Caco-2 (cell line): Measurements from ENCODE around the gene RHOXF2B. TPM values are rescaled to one million over a fixed set of nuclear protein-coding genes. Genes with fewer than 3 reads are reported as not detected.
"Not testable (repeated sequence)": the region's sequence is repeated elsewhere in the genome, so short reads cannot be mapped to it uniquely, and the experiment has no call there.

Experiments
- BruUV-seq: library from RNA; stranded (reverse); fragments of 400-500 nt; replicated peaks from 2 replicates; lab custom pipeline; 2021; lab: Mats Ljungman, UMichigan
- CTCF ChIA-PET: fragments of 300-600 bp; sonication (Branson Sonifier 250); formaldehyde crosslinking; loops from one replicate; lab custom pipeline; 2022; ENCODE audit warnings: antibody characterized with exemption; lab: Charles Lee
- POLR2A ChIA-PET: fragments of 300-600 bp; sonication (Branson Sonifier 250); formaldehyde crosslinking; loops from one replicate; lab custom pipeline; 2022; ENCODE audit warnings: antibody characterized with exemption; lab: Charles Lee
- DNase-seq, 2 experiments: peaks; one replicate each; pipeline versions ENCODE4 v3.0.0 to v3.0.0-alpha.2; 2020 to 2022
- H3K27me3 ChIP-seq: replicated peaks from 2 replicates; pipeline ENCODE4 v1.6.0; 2011; ENCODE audit warnings: low read length; ENCODE audit not compliant: control insufficient read depth, insufficient read depth
- H3K36me3 ChIP-seq: 2 replicates; pipeline ENCODE4 v1.5.1; 2011; ENCODE audit warnings: low read length; ENCODE audit not compliant: control insufficient read depth, insufficient read depth
- H3K4me1 ChIP-seq: fragments of 250-450 bp; sonication (Bioruptor Pico); 2 replicates; pipeline ENCODE4 v1.5.1; 2020; ENCODE audit warnings: mild to moderate bottlenecking
- H3K4me3 ChIP-seq: 2 replicates; pipeline ENCODE4 v1.5.1; 2011; ENCODE audit warnings: low read depth, mild to moderate bottlenecking, control low read depth, low read length
- H3K9me3 ChIP-seq: fragments of 250-450 bp; sonication (Bioruptor Pico); 2 replicates; pipeline ENCODE4 v1.5.1; 2020; ENCODE audit warnings: mild to moderate bottlenecking, moderate library complexity
- H3K27ac Mint-ChIP-seq: one replicate; pipeline ENCODE4 v1.8.0; 2022; ENCODE audit warnings: mixed read lengths; ENCODE audit not compliant: unreplicated experiment
- H3K27me3 Mint-ChIP-seq: one replicate; pipeline ENCODE4 v1.8.0; 2022; ENCODE audit warnings: mixed read lengths; ENCODE audit not compliant: insufficient read depth, unreplicated experiment
- H3K36me3 Mint-ChIP-seq: one replicate; pipeline ENCODE4 v1.8.0; 2022; ENCODE audit warnings: mild to moderate bottlenecking, mixed read lengths; ENCODE audit not compliant: insufficient read depth, unreplicated experiment
- H3K4me1 Mint-ChIP-seq: one replicate; pipeline ENCODE4 v1.8.0; 2022; ENCODE audit warnings: low read depth, mixed read lengths; ENCODE audit not compliant: unreplicated experiment
- H3K4me3 Mint-ChIP-seq: one replicate; pipeline ENCODE4 v1.8.0; 2022; ENCODE audit warnings: mild to moderate bottlenecking, moderate library complexity, mixed read lengths; ENCODE audit not compliant: unreplicated experiment
- H3K9me3 Mint-ChIP-seq: one replicate; pipeline ENCODE4 v1.8.0; 2022; ENCODE audit warnings: mixed read lengths; ENCODE audit not compliant: unreplicated experiment
- intact Hi-C: fragments of 100-400 bp; cut with micrococcal nuclease; formaldehyde crosslinking; loops from one replicate; pipeline ENCODE4 v1.10.0; 2022; ENCODE audit not compliant: unreplicated experiment
- total RNA-seq: library from RNA; stranded (reverse); gene quantifications from 2 replicates; pipeline ENCODE4 v1.2.3, GENCODE V29; 2022
- TF ChIP-seq, protein P1 (sequence below), 2 experiments: fragments of 200-600 bp in 1 of 2; IDR thresholded peaks; 1 replicate in 1 of 2; 2 replicates in 1 of 2; pipeline versions ENCODE4 v1.5.1 to v1.8.0; 2011 to 2022; ENCODE audit warnings: antibody characterized with exemption in 1 of 2, control low read depth in 1 of 2, inconsistent platforms in 1 of 2, low read depth in 1 of 2, low read length in 1 of 2, mild to moderate bottlenecking in 1 of 2, moderate library complexity in 1 of 2; ENCODE audit not compliant: insufficient read depth in 1 of 2, severe bottlenecking in 1 of 2, unreplicated experiment in 1 of 2

Gene RHOXF2B
- total RNA-seq, 1 experiment from 2014 or later, result not detected

DNA sequence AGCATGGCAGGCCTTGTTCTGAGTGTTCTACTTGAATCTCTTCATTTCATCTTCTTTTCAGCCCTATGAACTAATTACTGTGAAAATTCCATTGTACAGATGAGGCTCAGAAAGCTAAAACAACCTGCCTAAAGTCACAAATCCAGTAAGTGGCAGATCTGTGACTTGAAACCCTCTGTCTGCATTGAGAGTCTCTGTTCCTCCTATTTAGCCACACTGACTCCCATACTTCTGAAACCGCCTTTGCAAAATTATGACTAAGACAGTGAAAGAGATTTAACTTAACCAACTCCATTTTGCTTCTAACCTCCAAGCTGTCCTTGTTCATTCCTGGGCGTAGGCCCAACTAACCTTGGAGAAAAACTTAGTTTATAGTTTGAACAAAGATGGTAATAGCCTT is 35.2 kb downstream of the RHOXF2B start:
- intact Hi-C loops, POLR2A ChIA-PET, H3K9me3 Mint-ChIP-seq, DNase-seq, H3K9me3 ChIP-seq, H3K4me3 ChIP-seq, H3K27me3 ChIP-seq, H3K4me3 Mint-ChIP-seq, BruUV-seq, H3K27me3 Mint-ChIP-seq, H3K36me3 ChIP-seq, H3K36me3 Mint-ChIP-seq, H3K4me1 ChIP-seq, H3K4me1 Mint-ChIP-seq, CTCF ChIA-PET, H3K27ac Mint-ChIP-seq: not testable (repeated sequence)

DNA sequence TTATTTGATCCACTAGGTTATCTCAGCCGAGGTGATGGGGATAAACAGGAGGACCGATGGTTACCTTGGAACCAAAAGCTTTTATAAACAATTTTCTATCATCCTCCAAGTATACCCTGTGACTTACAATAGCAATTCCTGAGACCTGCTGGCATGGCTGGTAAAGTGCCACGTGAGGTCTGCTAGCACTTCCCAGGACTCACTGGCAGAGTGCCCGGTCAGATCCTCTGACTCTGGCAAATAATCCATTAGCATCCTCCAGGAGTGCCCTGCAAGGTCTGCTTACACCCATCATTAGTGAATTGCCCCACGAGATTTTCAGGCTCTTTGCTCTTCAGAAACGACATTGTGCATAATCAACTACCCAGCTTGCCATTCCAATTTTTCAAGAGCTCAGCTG is 37.3 kb downstream of the RHOXF2B start:
- H3K36me3 ChIP-seq, H3K9me3 ChIP-seq, H3K4me3 ChIP-seq, BruUV-seq, H3K36me3 Mint-ChIP-seq, H3K4me1 Mint-ChIP-seq, H3K27me3 ChIP-seq, DNase-seq, POLR2A ChIA-PET, H3K4me3 Mint-ChIP-seq, H3K4me1 ChIP-seq, H3K27me3 Mint-ChIP-seq, H3K9me3 Mint-ChIP-seq, CTCF ChIA-PET, intact Hi-C loops, H3K27ac Mint-ChIP-seq: not testable (repeated sequence)

DNA sequence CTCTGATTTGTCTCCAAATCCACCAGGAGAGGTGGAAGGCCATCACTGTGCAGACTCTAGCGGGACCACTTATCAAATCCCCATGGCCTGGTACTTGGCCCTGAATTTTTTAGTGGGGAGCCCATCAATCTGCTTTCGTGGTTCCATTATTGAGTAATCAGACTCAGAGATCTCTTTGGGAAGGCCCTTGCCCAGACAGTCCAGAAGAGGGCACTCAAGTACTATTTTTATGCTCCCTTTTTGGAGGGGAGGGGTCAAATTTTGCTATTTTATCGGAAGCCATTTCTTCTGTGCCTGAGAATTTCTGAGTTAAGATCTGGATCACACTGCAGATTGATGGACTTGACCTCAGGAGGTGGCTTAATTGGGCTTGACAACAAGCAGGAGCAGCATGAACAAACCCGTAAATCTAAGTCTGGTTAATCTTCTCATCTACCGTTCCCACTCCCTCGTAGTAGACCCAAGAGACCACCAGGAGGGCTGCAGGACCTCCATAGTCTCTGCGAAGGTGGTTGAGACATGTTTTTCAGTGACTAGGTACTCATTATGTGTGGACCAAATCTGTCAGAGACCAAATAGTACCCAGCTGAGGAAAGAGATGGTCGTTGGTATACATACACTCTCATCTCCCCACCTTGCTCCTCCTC is 38.3 kb downstream of the RHOXF2B start:
- BruUV-seq, H3K36me3 Mint-ChIP-seq, H3K27ac Mint-ChIP-seq, intact Hi-C loops, H3K4me1 Mint-ChIP-seq, H3K4me3 Mint-ChIP-seq, POLR2A ChIA-PET, H3K9me3 Mint-ChIP-seq, H3K4me1 ChIP-seq, H3K27me3 ChIP-seq, H3K36me3 ChIP-seq, H3K9me3 ChIP-seq, DNase-seq, CTCF ChIA-PET, H3K4me3 ChIP-seq, H3K27me3 Mint-ChIP-seq: not testable (repeated sequence)

DNA sequence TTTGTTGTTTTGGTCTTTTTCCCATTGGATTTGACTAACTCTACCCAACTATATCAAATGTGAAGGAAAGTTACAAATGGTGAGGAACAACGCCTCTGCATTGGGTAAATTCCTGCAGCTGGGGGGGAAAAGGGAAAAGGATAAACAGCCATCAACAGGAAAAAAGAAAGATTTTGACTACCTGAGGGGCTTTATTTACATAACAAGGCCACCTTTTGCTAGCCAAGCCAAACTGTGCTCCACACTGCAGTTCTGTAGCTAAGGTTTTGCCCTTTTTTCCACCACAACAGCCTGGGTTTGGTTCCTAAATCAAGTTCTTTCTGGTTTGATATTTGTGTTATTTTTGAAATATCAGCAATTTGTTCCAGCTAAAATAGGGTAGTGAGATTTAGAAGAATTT is 40.8 kb downstream of the RHOXF2B start:
- TF ChIP-seq, protein P1, sequence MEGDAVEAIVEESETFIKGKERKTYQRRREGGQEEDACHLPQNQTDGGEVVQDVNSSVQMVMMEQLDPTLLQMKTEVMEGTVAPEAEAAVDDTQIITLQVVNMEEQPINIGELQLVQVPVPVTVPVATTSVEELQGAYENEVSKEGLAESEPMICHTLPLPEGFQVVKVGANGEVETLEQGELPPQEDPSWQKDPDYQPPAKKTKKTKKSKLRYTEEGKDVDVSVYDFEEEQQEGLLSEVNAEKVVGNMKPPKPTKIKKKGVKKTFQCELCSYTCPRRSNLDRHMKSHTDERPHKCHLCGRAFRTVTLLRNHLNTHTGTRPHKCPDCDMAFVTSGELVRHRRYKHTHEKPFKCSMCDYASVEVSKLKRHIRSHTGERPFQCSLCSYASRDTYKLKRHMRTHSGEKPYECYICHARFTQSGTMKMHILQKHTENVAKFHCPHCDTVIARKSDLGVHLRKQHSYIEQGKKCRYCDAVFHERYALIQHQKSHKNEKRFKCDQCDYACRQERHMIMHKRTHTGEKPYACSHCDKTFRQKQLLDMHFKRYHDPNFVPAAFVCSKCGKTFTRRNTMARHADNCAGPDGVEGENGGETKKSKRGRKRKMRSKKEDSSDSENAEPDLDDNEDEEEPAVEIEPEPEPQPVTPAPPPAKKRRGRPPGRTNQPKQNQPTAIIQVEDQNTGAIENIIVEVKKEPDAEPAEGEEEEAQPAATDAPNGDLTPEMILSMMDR (IDR thresholded peaks at IDR 0.05; ENCODE audit: insufficient read depth in 1 of 2, low read depth in 1 of 2, low read length in 1 of 2, severe bottlenecking in 1 of 2, unreplicated experiment in 1 of 2), result no peak
- Mint-ChIP-seq H3K4me3 (no peak overlapping the region), H3K4me1 (no peaks in the 10 kb centered on the region), H3K9me3 (no peaks in the 10 kb centered on the region), H3K27ac (no peak overlapping the region), H3K27me3 (no peaks in the 10 kb centered on the region), H3K36me3 (no peaks in the 10 kb centered on the region)
- no peaks in the 10 kb centered on the region for H3K36me3 ChIP-seq
- H3K9me3 ChIP-seq, result no peaks in the 10 kb centered on the region
- ChIA-PET CTCF (no interaction called here), POLR2A (no interaction called here)
- BruUV-seq, result no TSS peak
- intact Hi-C loops, result no loop called here
- H3K4me1 ChIP-seq, result no peaks in the 10 kb centered on the region
- H3K27me3 ChIP-seq, result no peaks in the 10 kb centered on the region
- no peak overlapping the region for H3K4me3 ChIP-seq
- DNase-seq, result no peak

DNA sequence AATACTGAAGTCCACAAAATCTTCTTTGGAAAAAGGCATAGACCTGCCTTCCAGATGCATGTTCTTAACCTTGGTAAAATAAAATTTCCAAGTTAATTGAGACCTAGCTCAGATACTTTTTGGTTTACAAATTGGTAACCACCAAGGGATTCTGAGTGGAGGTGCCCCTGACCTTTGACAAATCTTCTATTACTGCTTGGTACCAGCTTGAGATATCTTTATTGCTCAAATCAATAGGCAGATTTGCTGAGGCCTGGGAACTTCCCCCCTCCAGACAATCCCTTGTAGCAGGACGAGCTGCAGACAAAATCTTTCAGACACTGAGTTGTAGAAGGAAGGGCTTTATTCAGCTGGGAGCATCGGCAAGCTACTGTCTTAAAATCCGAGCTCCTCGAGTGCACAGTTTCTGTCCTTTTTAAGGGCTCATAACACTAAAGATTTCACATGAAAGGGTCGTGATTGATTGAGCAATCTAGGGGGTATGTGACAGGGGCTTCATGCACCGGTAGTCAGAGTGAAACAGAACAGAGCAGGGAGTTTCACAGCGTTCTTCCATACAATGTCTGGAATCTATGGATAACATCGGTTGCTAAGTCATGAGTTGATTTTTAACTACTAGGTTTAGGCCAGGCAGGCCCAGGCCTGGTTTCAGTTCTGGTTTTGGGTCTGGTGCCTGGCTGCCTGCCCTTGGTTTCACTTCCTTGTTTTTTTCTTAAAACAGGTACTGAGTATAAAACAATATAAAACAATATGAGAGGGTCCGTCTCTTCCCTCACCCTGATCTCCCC is 41.8 kb downstream of the RHOXF2B start:
- POLR2A ChIA-PET, H3K4me1 Mint-ChIP-seq, H3K4me3 ChIP-seq, H3K36me3 ChIP-seq, BruUV-seq, H3K36me3 Mint-ChIP-seq, H3K27me3 ChIP-seq, CTCF ChIA-PET, DNase-seq, intact Hi-C loops, H3K27ac Mint-ChIP-seq, H3K27me3 Mint-ChIP-seq, H3K4me1 ChIP-seq, H3K4me3 Mint-ChIP-seq, H3K9me3 Mint-ChIP-seq, H3K9me3 ChIP-seq: not testable (repeated sequence)
